WTC11 (cell line): ENCODE results near the gene SEC23IP.
"Not testable (repeated sequence)": the region's sequence is repeated elsewhere in the genome, so short reads cannot be mapped to it uniquely, and the experiment has no call there.

Source experiments
- CREB1 ChIP-seq: sonication (generic); formaldehyde crosslinking; IDR thresholded peaks from 2 replicates; pipeline ENCODE4 v1.8.0; 2023; ENCODE audit warnings: mild to moderate bottlenecking, missing genetic modification reagents
- GTF2I ChIP-seq: fragments of 250-450 bp; sonication (Bioruptor Pico); conservative IDR thresholded peaks from 2 replicates; pipeline ENCODE4 v1.4.0; 2021; ENCODE audit warnings: mild to moderate bottlenecking
- TCF7 ChIP-seq: sonication (generic); formaldehyde crosslinking; IDR thresholded peaks from 2 replicates; pipeline ENCODE4 v1.8.0; 2022; ENCODE audit warnings: mild to moderate bottlenecking, low read depth, missing genetic modification reagents, moderate library complexity
- TF ChIP-seq, protein P1 (sequence below): fragments of 200-600 bp; IDR thresholded peaks from 2 replicates; pipeline ENCODE4 v1.8.0; 2022; ENCODE audit warnings: antibody characterized with exemption
- TF ChIP-seq, protein P2 (sequence below): sonication (generic); formaldehyde crosslinking; IDR thresholded peaks from 2 replicates; pipeline ENCODE4 v1.8.1; 2023; ENCODE audit warnings: mild to moderate bottlenecking, missing genetic modification reagents, moderate library complexity

DNA sequence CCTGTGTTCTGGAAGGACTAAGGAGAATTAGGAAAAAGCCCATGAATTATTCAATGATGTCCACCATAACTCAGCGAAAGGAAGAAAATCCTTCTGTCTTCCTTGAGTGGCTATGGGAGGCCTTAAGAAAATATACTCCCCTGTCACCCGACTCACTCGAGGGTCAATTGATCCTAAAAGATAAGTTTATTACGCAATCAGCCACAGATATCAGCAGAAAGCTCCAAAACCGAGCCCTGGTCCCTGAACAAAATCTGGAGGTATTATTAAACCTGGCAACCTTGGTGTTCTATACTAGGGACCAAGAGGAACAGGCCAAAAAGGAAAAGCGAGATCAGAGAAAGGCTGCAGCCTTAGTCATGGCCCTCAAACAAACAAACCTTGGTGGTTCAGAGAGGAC lies 6.5 kb upstream of the SEC23IP start:
- TF ChIP-seq, protein P1, sequence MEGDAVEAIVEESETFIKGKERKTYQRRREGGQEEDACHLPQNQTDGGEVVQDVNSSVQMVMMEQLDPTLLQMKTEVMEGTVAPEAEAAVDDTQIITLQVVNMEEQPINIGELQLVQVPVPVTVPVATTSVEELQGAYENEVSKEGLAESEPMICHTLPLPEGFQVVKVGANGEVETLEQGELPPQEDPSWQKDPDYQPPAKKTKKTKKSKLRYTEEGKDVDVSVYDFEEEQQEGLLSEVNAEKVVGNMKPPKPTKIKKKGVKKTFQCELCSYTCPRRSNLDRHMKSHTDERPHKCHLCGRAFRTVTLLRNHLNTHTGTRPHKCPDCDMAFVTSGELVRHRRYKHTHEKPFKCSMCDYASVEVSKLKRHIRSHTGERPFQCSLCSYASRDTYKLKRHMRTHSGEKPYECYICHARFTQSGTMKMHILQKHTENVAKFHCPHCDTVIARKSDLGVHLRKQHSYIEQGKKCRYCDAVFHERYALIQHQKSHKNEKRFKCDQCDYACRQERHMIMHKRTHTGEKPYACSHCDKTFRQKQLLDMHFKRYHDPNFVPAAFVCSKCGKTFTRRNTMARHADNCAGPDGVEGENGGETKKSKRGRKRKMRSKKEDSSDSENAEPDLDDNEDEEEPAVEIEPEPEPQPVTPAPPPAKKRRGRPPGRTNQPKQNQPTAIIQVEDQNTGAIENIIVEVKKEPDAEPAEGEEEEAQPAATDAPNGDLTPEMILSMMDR = not testable (repeated sequence)
- not testable (repeated sequence) for TF ChIP-seq CREB1, TCF7, GTF2I (CRISPR knock-in tag)
- TF ChIP-seq, protein P2, sequence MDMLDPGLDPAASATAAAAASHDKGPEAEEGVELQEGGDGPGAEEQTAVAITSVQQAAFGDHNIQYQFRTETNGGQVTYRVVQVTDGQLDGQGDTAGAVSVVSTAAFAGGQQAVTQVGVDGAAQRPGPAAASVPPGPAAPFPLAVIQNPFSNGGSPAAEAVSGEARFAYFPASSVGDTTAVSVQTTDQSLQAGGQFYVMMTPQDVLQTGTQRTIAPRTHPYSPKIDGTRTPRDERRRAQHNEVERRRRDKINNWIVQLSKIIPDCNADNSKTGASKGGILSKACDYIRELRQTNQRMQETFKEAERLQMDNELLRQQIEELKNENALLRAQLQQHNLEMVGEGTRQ = not testable (repeated sequence)
